ENCODE measurements around the gene PPM1G. TPM values are rescaled to one million over a fixed set of nuclear protein-coding genes. Genes with fewer than 3 reads are reported as not detected.

PPM1G gene
- total RNA-seq, 3 donors from 2014 or later (not counting 1 experiment from before 2014, with no cell fraction given) = 63.9 to 73.8 (median 69.5) TPM

GRCh38 chr2:27390822-27391679, 18.3 kb downstream of the PPM1G start:
- H3K27me3 ChIP-seq (ENCODE audit: control insufficient read depth, insufficient read depth, low read length) = no peaks in the 10 kb centered on the region
- H3K27ac ChIP-seq (ENCODE audit: low read length) = peak overlapping the region; percentile 76
- intact Hi-C loops (cut with micrococcal nuclease) = loop anchor here (1.0 to 5.0 kb wide), 3 partner anchors 18 to 36 kb away; partner anchors contain the start of genes EIF2B4, NRBP1, PPM1G and SNX17
- H3K36me3 ChIP-seq (ENCODE audit: control insufficient read depth, insufficient read depth, low read length) = peaks cover 3% of the 10 kb centered on the region
- H3K4me1 ChIP-seq (ENCODE audit: control insufficient read depth, insufficient read depth, low read length) = peaks cover 9% of the 10 kb centered on the region
- no peak overlapping the region for H3K4me3 ChIP-seq (ENCODE audit: low read length)
- 65% methylated on average over 7 of the region's 9 CpGs for WGBS (ENCODE audit: insufficient coverage)
- DNase-seq (peak in 1 of 2 donors; percentile 75), ATAC-seq (peak; percentile 82 to 89 (median 87))
- no peak for TF ChIP-seq CTCF (IDR thresholded peaks at IDR 0.05)
- peaks cover 15 to 25% of the 10 kb centered on the region in 2 donors for H3K4me1 Mint-ChIP-seq
- peak overlapping the region; percentile 79 for H3K4me3 Mint-ChIP-seq
- no peaks in the 10 kb centered on the region for H3K9me3 ChIP-seq (ENCODE audit: control insufficient read depth, insufficient read depth, low read length)
- H3K27me3 Mint-ChIP-seq (ENCODE audit: low read depth in 2 of 2) = no peaks in the 10 kb centered on the region
- H3K27ac Mint-ChIP-seq = peak overlapping the region; percentile 93 to 97
- H3K36me3 Mint-ChIP-seq = no peaks in the 10 kb centered on the region
- H3K9me3 Mint-ChIP-seq = no peaks in the 10 kb centered on the region

GRCh38 chr2:27381577-27382181, 27.7 kb downstream of the PPM1G start:
- Histone ChIP-seq H3K9me3 (ENCODE audit: control insufficient read depth, insufficient read depth, low read length) (no peaks in the 10 kb centered on the region), H3K36me3 (ENCODE audit: control insufficient read depth, insufficient read depth, low read length) (peaks cover 59% of the 10 kb centered on the region), H3K27me3 (ENCODE audit: control insufficient read depth, insufficient read depth, low read length) (no peaks in the 10 kb centered on the region), H3K4me3 (ENCODE audit: low read length) (no peak overlapping the region), H3K4me1 (ENCODE audit: control insufficient read depth, insufficient read depth, low read length) (peaks cover 18% of the 10 kb centered on the region), H3K27ac (ENCODE audit: low read length) (no peak overlapping the region)
- intact Hi-C loops (cut with micrococcal nuclease) = no loop called here
- ATAC-seq (no peak), DNase-seq (no peak)
- no peak for TF ChIP-seq CTCF (IDR thresholded peaks at IDR 0.05)
- Mint-ChIP-seq H3K9me3 (no peaks in the 10 kb centered on the region), H3K4me3 (peak overlapping the region; percentile 89), H3K27me3 (ENCODE audit: low read depth in 2 of 2) (no peaks in the 10 kb centered on the region), H3K36me3 (no peaks in the 10 kb centered on the region), H3K27ac (peak overlapping the region; percentile 91 to 97), H3K4me1 (peaks cover 25% of the 10 kb centered on the region in 2 donors)
- 96% methylated on average over 10 of the region's 10 CpGs for WGBS (ENCODE audit: insufficient coverage)

- peak; percentile 80 to 94 for DNase-seq
- Mint-ChIP-seq H3K36me3 (no peaks in the 10 kb centered on the region), H3K9me3 (no peaks in the 10 kb centered on the region), H3K27ac (peak within 1 kb of the TSS; percentile 91 to 97), H3K4me3 (peak within 1 kb of the TSS; percentile 89), H3K4me1 (peaks cover 25% of the 10 kb centered on the region in 2 donors), H3K27me3 (ENCODE audit: low read depth in 2 of 2) (no peaks in the 10 kb centered on the region)
- no peaks in the 10 kb centered on the region for H3K27me3 ChIP-seq (ENCODE audit: control insufficient read depth, insufficient read depth, low read length)
- 20% methylated on average over 63 of the region's 67 CpGs for WGBS (ENCODE audit: insufficient coverage)
- H3K27ac ChIP-seq (ENCODE audit: low read length) = peak within 1 kb of the TSS; percentile 92
- no peaks in the 10 kb centered on the region for H3K9me3 ChIP-seq (ENCODE audit: control insufficient read depth, insufficient read depth, low read length)
- TF ChIP-seq CTCF (IDR thresholded peaks at IDR 0.05) = no peak
- H3K36me3 ChIP-seq (ENCODE audit: control insufficient read depth, insufficient read depth, low read length) = peaks cover 63% of the 10 kb centered on the region
- peaks cover 18% of the 10 kb centered on the region for H3K4me1 ChIP-seq (ENCODE audit: control insufficient read depth, insufficient read depth, low read length)
- intact Hi-C loops (cut with micrococcal nuclease) = loop anchor here (1.0 kb wide), 1 partner anchor 11 kb away; the partner anchor contains the start of genes EIF2B4 and SNX17
- peak within 1 kb of the TSS; percentile 50 for H3K4me3 ChIP-seq (ENCODE audit: low read length)
- ATAC-seq = peak; percentile 88 to 95 (median 95)
Measured at GRCh38 chr2:27380626-27381545, 28.5 kb downstream of the PPM1G start, which contains the start of gene ZNF513. TSS of gene ZNF513 (minus strand) at chr2:27380734. CDS start at chr2:27380526, 208 bp downstream.
